NT2/D1 (cell line): ENCODE measurements around the gene POLR2E.

Experiments used
- DNase-seq: peaks from one replicate; pipeline ENCODE4 v3.0.0-alpha.2; 2011; ENCODE audit warnings: low read depth, low spot score
- H3K27me3 ChIP-seq: 2 replicates; pipeline ENCODE4 v1.6.0; 2011; ENCODE audit warnings: mild to moderate bottlenecking; ENCODE audit not compliant: insufficient read length, insufficient read depth
- H3K36me3 ChIP-seq: 2 replicates; pipeline ENCODE4 v1.6.1; 2011; ENCODE audit warnings: mild to moderate bottlenecking, low read length, mixed read lengths; ENCODE audit not compliant: insufficient read depth, insufficient read length
- H3K4me1 ChIP-seq: 2 replicates; pipeline ENCODE4 v1.5.1; 2011; ENCODE audit not compliant: insufficient read depth, insufficient read length
- H3K4me3 ChIP-seq: 2 replicates; pipeline ENCODE4 v1.5.1; 2011; ENCODE audit warnings: low read depth; ENCODE audit not compliant: insufficient read length
- H3K9ac ChIP-seq: 2 replicates; pipeline ENCODE4 v1.6.0; 2011; ENCODE audit warnings: low read depth; ENCODE audit not compliant: insufficient read length
- H3K9me3 ChIP-seq: 2 replicates; pipeline ENCODE4 v1.5.1; 2011; ENCODE audit warnings: mild to moderate bottlenecking, low read length; ENCODE audit not compliant: insufficient read depth
- SUZ12 ChIP-seq: IDR thresholded peaks from 2 replicates; pipeline ENCODE4 v1.6.1; 2011; ENCODE audit not compliant: insufficient read length, insufficient read depth; ENCODE audit errors: extremely low read depth
- YY1 ChIP-seq: IDR thresholded peaks from 2 replicates; pipeline ENCODE4 v1.6.1; 2011; ENCODE audit not compliant: insufficient read length, insufficient read depth
- ZNF274 ChIP-seq: IDR thresholded peaks from 2 replicates; pipeline ENCODE4 v1.6.1; 2011; ENCODE audit warnings: mild to moderate bottlenecking, low read depth, low read length

The POLR2E gene

DNA sequence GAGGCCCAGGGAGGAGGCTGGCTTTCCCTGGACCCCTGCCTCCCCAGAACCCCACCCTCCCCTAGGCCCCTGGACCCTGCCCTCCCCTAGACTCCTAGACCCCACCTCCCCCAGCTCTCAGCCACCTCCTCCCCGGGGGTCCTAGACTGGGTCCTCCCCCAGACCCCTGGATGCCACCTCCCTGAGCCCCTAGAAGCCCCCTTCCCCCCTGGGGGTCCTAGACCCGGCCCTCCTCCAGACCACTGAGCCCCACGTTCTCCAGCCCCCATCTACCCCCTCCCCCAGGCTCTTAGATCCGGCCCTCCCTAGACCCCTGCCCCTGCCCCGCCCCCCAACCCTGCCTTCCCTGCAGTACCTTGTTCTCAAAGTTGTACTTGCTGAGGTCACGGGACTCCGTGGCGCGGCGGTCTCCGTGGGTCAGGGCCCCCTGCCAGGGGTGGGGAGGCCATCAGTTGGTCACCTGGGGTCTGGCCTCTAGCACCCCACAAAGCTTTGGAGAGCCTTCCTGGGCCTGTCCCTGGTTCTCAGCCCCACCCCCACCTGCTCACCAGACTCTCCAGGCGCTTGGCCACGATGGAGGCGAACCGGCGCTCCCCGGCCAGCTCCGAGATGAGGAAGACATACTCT, 16.6 kb upstream of the POLR2E start:
- Histone ChIP-seq H3K27me3 (no peaks in the 10 kb centered on the region), H3K4me1 (peaks cover 27% of the 10 kb centered on the region), H3K4me3 (no peak overlapping the region), H3K9ac (peak overlapping the region; percentile 42), H3K9me3 (no peaks in the 10 kb centered on the region), H3K36me3 (peaks cover 77% of the 10 kb centered on the region)
- DNase-seq, result no peak
- TF ChIP-seq SUZ12, result no peak
- TF ChIP-seq ZNF274, result no peak
- no peak for TF ChIP-seq YY1

DNA sequence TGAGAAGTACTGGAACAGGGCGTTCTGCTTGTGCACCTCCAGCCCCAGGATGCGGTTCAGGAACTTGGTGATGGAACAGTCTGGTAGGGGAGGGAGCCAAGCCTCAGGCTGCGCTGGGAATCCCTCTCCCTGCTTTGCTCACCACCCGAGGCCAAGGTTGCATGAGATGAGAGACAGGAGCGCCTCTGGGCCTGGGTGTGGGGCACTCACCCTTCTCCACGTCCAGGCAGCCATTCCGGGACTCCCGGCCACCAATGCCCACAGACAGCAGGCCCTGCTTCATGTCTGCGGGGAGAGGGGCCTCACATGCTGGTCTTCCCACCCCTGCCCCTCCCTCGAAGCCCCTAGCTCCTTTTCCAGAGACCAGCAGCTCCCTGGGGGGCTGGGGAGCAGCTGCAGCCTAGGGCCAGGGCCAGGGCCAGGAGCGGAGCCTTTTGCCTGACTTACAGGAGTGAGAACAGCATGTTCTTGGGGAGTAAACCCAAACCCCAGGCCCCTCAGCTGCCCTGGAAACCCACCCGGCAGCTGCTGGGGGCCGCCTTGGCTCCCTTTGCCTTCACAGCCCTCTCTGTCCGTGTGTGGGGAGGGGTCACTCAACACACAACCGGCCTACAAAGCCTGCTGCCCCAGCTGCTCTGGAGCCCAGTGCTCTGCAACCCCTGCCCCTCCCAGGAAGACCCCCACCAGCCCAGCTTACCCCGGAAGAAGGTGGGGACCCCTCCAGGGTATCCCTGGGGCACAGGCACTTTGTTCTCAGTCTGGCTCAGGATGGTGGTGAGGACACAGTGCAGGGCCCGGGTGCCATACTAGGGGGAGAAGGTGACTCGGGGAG, 15.8 kb upstream of the POLR2E start:
- no peak overlapping the region for H3K4me3 ChIP-seq
- H3K27me3 ChIP-seq, result no peaks in the 10 kb centered on the region
- H3K9me3 ChIP-seq, result no peaks in the 10 kb centered on the region
- peaks cover 28% of the 10 kb centered on the region for H3K4me1 ChIP-seq
- peaks cover 77% of the 10 kb centered on the region for H3K36me3 ChIP-seq
- DNase-seq, result no peak
- TF ChIP-seq SUZ12, result no peak
- no peak for TF ChIP-seq ZNF274
- TF ChIP-seq YY1, result no peak
- H3K9ac ChIP-seq, result no peak overlapping the region

DNA sequence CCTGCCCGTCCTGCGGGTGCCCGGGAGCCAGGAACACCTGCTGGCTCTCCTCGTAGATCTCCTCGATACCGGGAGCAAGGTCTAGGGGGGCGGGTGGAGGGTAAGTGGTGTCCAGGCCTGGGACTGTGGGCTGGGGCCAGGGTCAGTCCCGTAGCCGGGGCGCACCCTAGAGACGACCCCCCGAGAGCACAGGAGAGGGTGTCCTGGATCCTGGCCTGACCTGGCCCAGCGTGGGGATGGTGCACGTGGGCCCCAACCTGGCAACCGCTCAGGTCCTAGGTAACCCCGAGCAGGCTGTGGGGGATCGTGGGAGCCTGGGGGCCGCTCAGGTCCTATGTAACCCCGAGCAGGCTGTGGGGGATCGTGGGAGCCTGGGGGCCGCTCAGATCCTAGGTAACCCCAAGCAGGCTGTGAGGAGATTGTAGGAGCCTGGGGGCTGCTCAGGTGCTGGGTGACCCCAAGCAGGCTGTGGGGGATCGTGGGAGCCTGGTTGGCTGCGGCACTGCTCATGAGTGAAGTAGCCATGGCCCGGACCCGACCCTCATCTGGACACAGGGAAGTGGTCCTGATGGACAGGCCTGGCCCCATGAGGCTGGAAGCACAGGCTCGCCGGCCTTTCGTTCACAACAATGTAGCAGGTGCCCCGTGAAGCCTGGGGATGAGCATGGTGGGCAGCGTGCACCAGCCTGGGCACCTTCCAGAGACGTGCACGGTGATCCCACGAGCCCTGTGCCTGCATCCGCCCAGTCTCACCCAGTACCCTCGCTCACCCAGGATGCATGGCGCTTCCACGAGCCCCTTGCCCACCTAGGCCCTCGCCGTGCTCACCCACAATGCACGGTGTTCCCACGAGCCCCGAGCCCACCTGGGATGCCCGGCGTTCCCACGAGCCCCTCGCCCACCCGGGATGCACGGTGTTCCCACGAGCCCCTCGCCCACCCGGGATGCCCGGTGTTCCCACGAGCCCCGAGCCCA, 14.8 kb upstream of the POLR2E start:
- Histone ChIP-seq H3K36me3 (peaks cover 79% of the 10 kb centered on the region), H3K27me3 (no peaks in the 10 kb centered on the region), H3K9me3 (no peaks in the 10 kb centered on the region), H3K4me1 (peaks cover 34% of the 10 kb centered on the region), H3K9ac (no peak overlapping the region), H3K4me3 (no peak overlapping the region)
- TF ChIP-seq YY1, result no peak
- TF ChIP-seq SUZ12, result no peak
- no peak for TF ChIP-seq ZNF274
- DNase-seq, result no peak

DNA sequence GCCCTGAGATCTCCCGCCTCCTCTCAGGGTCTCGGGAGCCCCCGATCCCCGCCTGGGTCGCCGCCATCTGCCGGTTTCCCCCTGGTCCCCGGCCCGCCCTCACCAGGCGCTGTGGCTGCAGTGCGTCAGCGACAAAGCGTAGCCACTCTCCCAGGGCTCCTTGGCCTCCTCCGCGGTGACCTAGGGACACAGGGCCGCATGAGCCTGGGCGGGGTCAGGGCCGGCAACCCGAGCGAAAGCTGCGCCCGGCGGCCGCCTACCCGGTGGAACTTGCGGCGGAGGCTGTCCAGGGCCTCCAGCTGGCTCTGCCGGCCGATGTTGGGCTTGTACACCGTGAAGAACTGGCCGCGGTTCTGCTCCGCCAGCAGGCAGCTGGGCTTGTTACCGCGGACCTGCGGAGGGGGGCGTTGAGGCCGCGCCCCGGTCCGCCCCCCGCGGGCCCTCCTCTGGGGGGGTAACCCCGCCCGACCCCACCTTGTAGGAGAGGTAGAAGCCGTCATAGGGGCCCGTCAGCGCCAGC, 13.9 kb upstream of the POLR2E start:
- Histone ChIP-seq H3K9ac (no peak overlapping the region), H3K9me3 (no peaks in the 10 kb centered on the region), H3K4me1 (peaks cover 32% of the 10 kb centered on the region), H3K4me3 (no peak overlapping the region), H3K36me3 (peaks cover 76% of the 10 kb centered on the region), H3K27me3 (no peaks in the 10 kb centered on the region)
- TF ChIP-seq YY1 (no peak), SUZ12 (no peak), ZNF274 (no peak)
- no peak for DNase-seq

DNA sequence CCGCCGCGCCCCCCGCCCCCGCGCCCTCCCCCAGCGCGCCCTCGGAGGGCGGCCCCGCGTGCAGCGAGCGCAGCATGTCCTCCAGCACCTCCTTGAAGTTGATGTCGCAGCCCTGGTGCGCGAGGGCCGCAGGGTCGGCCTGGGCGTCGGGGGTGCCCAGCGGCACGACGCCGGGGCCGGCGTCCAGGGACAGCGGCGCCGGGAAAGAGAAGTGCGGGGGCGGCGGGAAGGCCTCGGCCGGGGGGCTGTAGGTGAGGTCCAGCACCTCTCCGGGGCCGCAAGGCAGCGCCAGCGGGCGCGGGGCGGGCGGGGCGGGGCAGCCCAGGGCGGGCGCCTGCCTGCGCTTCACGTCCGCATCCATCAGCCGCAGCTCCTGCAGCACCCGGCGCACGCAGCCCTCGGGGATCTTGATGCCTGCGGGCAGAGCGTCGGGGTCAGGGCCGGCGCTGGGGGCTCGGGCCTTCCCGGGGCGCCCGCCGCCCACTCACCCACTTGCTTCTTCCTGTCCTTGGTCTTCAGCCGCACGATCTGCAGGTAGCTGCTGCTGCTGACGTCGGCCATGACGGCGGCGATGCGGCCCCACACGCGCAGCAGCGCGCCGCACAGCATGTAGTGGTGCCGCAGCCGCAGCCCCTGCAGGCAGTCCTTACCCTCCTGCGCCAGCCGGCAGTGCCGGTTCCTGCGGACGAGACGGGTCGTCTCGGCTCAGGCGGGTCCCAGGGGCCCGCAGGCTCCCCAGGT, 13.3 kb upstream of the POLR2E start:
- Histone ChIP-seq H3K9ac (no peak overlapping the region), H3K4me3 (no peak overlapping the region), H3K9me3 (no peaks in the 10 kb centered on the region), H3K27me3 (no peaks in the 10 kb centered on the region), H3K36me3 (peaks cover 70% of the 10 kb centered on the region), H3K4me1 (peaks cover 25% of the 10 kb centered on the region)
- no peak for TF ChIP-seq ZNF274
- no peak for TF ChIP-seq YY1
- no peak for TF ChIP-seq SUZ12
- no peak for DNase-seq

DNA sequence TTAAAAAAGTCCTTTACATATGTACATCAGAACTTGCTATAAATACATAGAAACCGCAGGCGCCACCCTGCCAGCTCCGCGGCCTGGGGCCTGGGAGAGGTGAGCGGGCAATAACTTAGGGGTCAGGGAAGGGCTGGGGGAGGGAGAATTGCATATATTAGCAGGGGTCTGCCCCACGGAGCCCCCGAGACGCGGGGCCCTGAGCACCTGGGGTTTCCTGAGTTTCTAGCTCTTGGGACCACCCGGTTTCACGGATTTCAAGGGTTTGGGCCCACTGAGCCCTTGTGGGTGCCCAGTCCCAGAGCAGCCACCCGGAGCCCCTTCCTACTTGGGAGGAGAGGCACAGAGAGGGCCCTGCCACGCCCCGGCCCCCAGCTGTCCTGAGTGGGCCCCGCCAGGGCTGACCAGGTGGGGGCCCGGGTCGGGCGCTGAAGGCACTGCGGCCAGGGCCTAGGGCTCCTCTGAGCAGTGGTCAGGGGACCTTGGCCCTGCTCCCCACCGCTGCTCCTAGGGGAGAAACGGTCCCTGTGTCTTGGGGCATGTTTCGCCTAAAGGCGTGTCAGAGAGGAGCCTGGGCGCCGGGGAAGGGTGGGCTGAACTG, 12.6 kb upstream of the POLR2E start:
- no peaks in the 10 kb centered on the region for H3K27me3 ChIP-seq
- peaks cover 63% of the 10 kb centered on the region for H3K36me3 ChIP-seq
- DNase-seq, result no peak
- peaks cover 21% of the 10 kb centered on the region for H3K4me1 ChIP-seq
- H3K9me3 ChIP-seq, result no peaks in the 10 kb centered on the region
- no peak overlapping the region for H3K4me3 ChIP-seq
- TF ChIP-seq SUZ12, result no peak
- no peak for TF ChIP-seq ZNF274
- TF ChIP-seq YY1, result no peak
- peak overlapping the region; percentile 42 for H3K9ac ChIP-seq
